Stromal cell of bone marrow (primary cell): ENCODE results near the gene ZNF544.

ENCODE experiments used
- DNase-seq: peaks from one replicate; pipeline ENCODE4 v3.0.0-alpha.2; 2012; ENCODE audit warnings: low read depth

Gene ZNF544

GRCh38 chr19:58228585-58229254 is at the start of gene ZNF544:
ZNF544 (plus strand) TSS chr19:58228914; CDS start chr19:58244024, 15,110 bp downstream.
- peak; percentile 46 for DNase-seq

- DNase-seq: no peak
These were observed 46.7 kb upstream of the ZNF544 start for GRCh38 chr19:58181902-58182576.

DNA sequence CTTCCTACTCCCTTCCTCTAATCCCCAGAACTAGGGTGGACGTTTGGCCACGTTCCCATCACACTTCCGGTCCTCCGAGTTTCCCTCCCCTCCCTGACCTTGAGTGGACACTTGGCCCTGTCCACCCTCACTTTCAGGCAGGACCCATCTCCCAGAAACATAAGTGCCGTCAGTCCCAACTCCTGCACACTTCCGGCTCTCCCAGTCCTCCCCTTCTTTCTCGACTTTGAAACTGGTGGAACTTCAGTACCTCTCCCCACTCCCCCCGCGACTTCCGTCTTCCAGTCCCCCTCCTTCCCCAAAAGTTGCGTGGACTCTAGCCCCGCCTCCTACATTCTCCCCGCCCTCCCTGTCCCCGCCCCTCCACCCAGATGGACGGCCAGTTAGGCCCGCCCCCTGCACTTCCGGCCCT is 46.1 kb upstream of the ZNF544 start:
- no peak for DNase-seq

DNA sequence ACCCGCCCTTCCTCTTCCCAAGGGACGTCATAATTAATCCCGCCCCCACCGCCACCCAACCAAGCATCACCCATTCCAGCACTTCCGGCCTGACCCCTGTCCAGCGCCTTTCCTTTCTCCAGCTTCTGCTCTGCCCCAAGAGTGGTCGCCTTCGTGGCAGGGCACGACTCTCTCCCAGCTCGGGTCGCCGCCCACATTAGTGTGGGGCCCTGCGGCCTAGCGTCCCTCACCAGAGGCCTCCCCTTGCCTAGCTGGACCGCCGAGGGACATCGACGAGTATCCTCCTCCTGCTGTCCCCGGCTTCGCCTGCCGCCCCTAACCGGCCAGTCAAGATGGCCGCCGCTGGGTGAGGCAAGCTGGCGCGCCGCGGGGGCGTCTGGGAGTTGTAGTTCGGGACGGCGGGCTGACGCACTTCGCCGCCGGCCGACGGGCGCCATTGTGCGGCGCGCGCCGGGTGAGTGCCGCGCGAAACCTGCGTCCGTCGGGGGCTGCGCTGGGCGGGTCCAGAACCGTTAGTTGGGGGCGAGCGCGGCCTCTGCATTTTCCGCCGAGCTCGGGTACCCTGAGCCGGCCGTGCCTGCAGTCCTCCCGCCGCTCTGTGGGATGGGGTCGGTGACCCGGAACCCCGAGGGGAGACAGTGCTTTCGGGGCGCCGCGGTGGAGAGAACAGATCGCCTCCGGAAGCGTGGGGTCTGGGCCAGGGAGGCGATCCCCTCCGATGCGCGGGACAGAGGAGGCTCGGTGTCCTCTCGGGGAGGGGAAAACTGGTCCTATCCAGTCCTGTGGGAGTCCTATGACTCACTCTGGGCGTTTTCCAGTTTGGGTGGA is 45.5 kb upstream of the ZNF544 start, which contains the start of gene ZNF274:
Gene ZNF274, plus strand, starts transcription at position 73 of the 828 bp plus-strand sequence. CDS start 905 bp downstream, outside the sequence.
- DNase-seq: peak; percentile 88

- DNase-seq: no peak
These were observed 44.9 kb upstream of the ZNF544 start for GRCh38 chr19:58183817-58184215.

DNA sequence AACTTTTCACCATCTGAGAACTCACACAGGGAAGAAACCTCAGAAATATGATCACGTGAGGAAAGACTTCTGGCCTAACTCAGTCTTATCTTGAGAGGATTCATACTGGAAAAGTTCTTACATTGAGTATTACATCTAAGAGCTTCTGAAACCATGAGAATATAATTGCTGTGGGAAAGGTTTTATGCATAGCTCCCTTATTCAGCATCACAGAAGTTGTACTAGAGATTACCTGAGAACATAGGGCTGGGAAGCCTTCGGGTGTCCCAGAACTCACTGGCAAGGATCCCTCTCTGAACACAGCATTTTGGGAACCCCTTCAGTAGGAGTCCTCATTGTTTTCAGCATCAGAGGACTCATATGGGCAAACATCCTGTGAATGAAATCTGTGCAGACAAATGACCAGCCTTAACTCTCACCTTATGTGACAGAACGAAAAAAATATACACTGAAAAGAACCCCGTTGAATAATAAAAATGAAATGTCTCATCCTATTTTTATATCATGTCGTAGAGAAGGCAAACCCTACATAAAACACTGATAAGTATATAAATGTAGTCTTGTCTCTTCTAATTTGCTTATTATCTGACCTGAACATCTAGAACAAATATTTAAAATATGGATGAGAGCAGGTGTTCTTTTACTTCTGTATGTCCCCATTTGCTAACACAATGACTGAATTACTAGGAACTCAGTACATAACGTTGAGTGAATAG is 31.7 kb upstream of the ZNF544 start:
- DNase-seq: no peak

GRCh38 chr19:58203814-58204475 is 24.8 kb upstream of the ZNF544 start:
- DNase-seq: no peak

DNA sequence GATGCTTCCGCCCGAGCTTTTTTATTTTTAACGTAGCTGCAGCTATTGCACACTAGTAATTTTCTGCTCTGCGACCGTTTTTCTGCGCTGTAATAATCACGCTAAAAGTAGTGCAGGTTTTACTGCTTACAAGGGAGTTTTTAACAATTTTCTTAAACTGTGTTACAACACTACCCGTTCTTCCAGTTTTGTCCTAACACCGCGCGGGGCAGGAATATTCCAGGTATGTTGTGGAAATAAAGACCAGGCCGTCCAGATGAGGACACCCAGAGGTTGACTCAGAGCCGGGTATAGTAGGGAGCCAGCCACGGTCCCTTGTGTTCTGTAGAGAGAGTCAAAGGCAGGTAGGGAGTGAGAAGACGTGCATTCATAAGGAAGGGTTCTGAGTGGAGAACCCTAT is 24.1 kb upstream of the ZNF544 start:
- no peak for DNase-seq

DNA sequence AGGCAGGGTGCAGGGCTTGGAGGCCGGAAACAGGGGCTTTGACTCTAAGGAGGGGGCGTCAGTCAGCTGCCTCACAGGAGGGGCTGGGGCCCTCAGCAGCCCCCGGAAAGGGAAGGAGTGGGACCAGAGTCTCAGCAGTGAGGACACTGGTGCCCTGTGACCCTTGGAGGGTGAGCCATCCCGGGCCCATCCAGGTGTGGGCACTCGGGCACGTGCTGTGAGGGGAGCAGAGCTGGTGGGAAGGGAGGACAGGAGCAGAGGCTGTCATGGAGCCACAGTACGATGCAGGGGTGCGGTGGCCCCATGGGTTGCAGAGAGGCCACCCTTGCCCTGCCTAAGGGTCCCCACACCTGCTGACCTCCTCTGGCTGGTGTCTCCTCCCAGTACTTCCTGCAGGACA is 19.1 kb upstream of the ZNF544 start:
- no peak for DNase-seq

GRCh38 chr19:58212336-58213074 is 16.2 kb upstream of the ZNF544 start:
- no peak for DNase-seq

DNA sequence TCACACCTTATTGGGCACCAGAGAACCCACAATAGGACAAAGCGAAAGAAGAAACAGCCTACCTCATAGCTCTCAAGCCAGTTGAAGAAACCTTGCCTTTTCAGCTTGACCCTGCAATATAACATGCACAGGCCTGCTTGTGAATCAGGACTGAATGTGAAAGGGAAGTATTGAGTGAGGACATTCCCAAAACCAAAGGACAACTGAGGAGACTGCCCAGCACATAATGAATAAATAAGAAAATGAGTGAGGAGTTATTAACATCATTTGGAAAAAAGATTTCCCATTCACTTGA is 15.7 kb upstream of the ZNF544 start:
- DNase-seq: no peak

DNA sequence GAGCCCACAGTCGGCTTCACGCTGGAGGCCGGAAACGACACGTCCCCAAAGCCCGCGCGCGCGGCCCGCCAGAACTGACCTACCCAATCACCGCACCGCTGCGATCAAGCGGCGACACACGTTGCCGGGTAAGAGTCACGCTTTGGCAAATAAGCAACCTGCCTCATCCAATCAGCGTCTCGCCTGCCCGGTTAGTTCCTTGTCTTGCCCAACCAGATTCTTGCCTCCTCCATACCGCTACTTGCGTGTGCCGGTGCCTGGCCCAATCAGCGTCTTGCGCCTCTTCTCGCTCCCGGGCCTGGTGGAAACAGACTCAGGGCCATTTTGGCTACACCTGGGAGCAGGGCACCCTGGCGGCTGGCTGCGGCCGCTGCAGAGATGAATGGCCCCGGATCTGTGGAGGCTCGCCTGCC is 11.6 kb upstream of the ZNF544 start:
- no peak for DNase-seq

DNA sequence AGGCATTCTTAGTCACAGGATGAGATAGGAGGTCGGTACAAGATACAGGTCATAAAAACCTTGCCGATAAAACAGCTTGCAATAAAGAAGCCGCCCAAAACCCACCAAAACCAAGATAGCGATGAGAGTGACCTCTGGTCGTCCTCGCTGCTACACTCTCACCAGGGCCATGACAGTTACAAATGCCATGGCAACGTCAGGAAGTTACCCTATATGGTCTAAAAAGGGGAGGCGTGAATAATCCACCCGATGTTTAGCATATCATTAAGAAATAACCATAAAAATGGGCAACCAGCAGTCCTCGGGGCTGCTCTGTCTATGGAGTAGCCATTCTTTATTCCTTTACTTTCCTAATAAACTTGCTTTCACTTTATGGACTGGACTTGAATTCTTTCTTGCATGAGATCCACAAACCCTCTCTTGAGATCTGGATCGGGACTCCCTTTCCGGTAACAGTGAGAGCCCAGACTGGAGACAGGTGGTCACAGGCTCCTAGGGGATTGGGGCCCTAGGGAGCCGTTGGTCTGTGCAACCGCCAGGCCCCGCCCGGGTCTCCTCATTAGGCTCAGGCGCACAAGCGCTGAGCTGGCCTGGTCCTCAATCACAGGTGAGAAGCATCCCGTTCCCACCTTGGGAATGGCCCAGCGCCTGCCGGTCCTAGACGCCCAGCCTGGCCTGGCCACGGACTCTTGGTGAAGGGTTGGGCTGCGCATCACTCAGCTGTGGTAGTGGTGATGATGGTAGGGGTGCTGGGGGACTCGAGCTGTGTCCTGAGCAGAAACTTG is 10.9 kb upstream of the ZNF544 start:
- DNase-seq: no peak

GRCh38 chr19:58218899-58219298 is 9.8 kb upstream of the ZNF544 start:
- DNase-seq: no peak

DNA sequence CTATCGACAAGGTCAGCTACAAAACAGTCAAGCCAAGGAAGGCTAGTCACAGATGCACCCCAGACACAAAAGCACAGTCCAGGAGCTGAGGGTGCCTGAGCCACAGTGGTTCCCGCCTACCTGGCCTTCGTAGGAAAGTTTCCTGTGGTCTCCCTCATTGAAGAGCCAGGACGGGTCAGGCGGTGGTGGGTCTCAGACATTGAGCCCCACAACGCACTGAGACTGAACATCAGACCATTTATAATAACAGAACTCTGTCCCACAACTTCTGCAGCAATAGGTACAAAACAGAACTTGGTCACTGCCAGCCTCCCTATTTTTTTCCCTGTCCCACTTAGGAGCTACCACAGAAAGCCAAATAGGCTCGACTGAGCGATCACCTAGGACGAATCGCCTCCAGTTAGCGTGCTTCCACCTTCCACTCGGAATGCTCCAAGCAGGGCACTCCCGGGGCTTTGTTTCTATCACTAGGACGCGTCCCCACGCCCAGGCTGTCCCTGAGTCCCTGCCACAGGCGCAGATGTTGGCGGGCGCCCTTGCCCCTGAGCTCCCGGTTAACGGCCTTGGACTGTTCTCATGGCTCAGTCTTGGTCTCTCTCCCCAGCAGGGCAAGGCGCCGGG is 640 bp upstream of the ZNF544 start:
- DNase-seq: peak; percentile 0

DNA sequence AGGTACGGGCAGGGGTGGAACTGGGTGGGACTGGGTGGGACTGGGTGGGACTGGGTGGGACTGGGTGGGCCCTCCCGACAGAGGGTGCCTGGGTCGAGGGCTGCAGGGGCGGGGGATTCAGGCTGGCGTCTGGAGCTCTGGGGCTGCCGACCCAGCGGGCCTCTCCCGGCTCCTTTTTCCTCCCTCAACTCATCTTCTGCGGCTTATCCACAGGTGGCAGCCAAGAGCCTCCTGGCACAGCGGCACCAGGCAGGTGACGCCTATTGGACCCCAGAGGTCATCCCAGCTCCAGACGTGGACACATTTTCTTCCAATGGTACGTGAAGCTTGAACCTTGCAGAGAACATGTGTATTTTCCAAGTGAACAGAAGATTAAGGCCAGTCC is 533 bp downstream of the ZNF544 start:
- DNase-seq: peak; percentile 13

- no peak for DNase-seq
These were observed 8.6 kb downstream of the ZNF544 start for GRCh38 chr19:58237324-58237723.

DNA sequence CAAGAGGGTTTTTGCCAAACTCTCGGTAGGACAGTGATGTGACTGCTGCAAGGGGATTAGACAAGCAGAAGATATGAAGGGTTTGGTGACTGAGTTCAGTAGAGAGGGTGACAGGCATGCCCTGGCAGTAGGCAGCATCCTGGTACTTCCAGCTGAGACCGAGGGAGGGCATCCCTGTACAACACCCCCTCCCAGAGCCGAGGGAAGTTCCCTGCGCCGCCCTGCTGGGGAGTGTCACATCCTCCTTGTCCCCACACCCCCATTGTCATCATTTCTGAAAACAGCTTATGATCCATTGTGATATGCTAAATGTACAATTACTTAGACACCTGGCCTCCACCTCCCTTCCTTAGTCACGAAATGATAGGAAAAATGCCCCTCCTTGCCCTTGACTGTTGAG is 14.6 kb downstream of the ZNF544 start:
- no peak for DNase-seq

DNA sequence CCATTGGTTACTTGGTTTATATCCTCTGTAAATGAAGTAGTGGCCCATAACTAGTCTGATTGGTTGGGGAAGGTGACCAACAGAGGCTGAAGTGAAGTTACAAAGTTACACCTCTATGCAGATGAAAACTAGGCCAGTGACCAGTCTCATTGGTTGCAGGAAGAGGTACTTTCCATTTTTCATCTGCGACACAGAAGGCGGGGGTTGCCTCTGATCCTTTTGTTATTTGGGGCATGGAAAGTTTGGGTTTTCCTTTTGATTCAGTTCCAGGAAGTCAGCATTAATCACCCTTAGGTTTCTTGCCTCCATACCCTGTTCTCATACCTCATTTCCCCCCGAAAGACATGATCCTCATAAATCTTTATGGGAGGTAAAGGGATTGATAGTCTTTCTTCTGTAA is 20.2 kb downstream of the ZNF544 start:
- DNase-seq: no peak
